HEK293 (cell line): Measurements from ENCODE around the gene NHS.

Source experiments
- CTCF ChIP-seq: fragments of 450-650 bp; formaldehyde crosslinking; IDR thresholded peaks from 2 replicates; pipeline ENCODE4 v1.5.1; 2016; ENCODE audit warnings: missing biosample characterization, missing genetic modification characterization
- PRDM10 ChIP-seq: fragments of 450-650 bp; formaldehyde crosslinking; IDR thresholded peaks from 2 replicates; pipeline ENCODE4 v1.5.1; 2016; ENCODE audit warnings: missing biosample characterization, missing genetic modification characterization
- REST ChIP-seq: fragments of 450-650 bp; formaldehyde crosslinking; IDR thresholded peaks from 2 replicates; pipeline ENCODE4 v1.5.1; 2016; ENCODE audit warnings: missing biosample characterization, missing genetic modification characterization
- ZBTB20 ChIP-seq: fragments of 450-650 bp; formaldehyde crosslinking; IDR thresholded peaks from 2 replicates; pipeline ENCODE4 v1.5.1; 2016; ENCODE audit warnings: missing biosample characterization, missing genetic modification characterization
- ZNF433 ChIP-seq: fragments of 450-650 bp; formaldehyde crosslinking; IDR thresholded peaks from 2 replicates; pipeline ENCODE4 v1.5.1; 2016; ENCODE audit warnings: missing biosample characterization, missing genetic modification characterization, low read depth
- ZNF488 ChIP-seq: fragments of 450-650 bp; formaldehyde crosslinking; IDR thresholded peaks from 2 replicates; pipeline ENCODE4 v1.5.1; 2016; ENCODE audit warnings: missing biosample characterization, missing genetic modification characterization
- ZNF692 ChIP-seq: fragments of 450-650 bp; formaldehyde crosslinking; IDR thresholded peaks from 2 replicates; pipeline ENCODE4 v1.5.1; 2016; ENCODE audit warnings: missing biosample characterization, missing genetic modification characterization
- ZNF747 ChIP-seq: fragments of 450-650 bp; formaldehyde crosslinking; IDR thresholded peaks from 2 replicates; pipeline ENCODE4 v1.5.1; 2016; ENCODE audit warnings: missing biosample characterization, missing genetic modification characterization

- TF ChIP-seq ZNF488 (tag by site-specific recombination), result no peak
- no peak for TF ChIP-seq ZNF692 (tag by site-specific recombination)
- TF ChIP-seq CTCF (tag by site-specific recombination), result no peak
- no peak for TF ChIP-seq REST (tag by site-specific recombination)
- no peak for TF ChIP-seq PRDM10 (tag by site-specific recombination)
- no peak for TF ChIP-seq ZNF747 (tag by site-specific recombination)
- no peak for TF ChIP-seq ZBTB20 (tag by site-specific recombination)
- TF ChIP-seq ZNF433 (tag by site-specific recombination), result no peak
Measured at GRCh38 chrX:17674601-17675000, 299.6 kb downstream of the NHS start.
